Pons (tissue), 1 donor: ENCODE data around the gene IGBP1.
A peak's percentile ranks its signal among the peaks of the same experiment; 100 is the strongest.
"Not testable (repeated sequence)": the region's sequence is repeated elsewhere in the genome, so short reads cannot be mapped to it uniquely, and the experiment has no call there.

ENCODE experiments used
- DNase-seq: peaks from one replicate; pipeline ENCODE4 v3.0.0-alpha.2; 2016; ENCODE audit warnings: low spot score

IGBP1 gene

GRCh38 chrX:70133303-70134115, at the start of gene IGBP1:
Gene IGBP1 (plus strand): TSS chrX:70133447. CDS start chrX:70133948, 501 bp downstream.
- DNase-seq = peak; percentile 93

- no peak for DNase-seq
Measured at GRCh38 chrX:70084592-70085240, 48.5 kb upstream of the IGBP1 start.

DNA sequence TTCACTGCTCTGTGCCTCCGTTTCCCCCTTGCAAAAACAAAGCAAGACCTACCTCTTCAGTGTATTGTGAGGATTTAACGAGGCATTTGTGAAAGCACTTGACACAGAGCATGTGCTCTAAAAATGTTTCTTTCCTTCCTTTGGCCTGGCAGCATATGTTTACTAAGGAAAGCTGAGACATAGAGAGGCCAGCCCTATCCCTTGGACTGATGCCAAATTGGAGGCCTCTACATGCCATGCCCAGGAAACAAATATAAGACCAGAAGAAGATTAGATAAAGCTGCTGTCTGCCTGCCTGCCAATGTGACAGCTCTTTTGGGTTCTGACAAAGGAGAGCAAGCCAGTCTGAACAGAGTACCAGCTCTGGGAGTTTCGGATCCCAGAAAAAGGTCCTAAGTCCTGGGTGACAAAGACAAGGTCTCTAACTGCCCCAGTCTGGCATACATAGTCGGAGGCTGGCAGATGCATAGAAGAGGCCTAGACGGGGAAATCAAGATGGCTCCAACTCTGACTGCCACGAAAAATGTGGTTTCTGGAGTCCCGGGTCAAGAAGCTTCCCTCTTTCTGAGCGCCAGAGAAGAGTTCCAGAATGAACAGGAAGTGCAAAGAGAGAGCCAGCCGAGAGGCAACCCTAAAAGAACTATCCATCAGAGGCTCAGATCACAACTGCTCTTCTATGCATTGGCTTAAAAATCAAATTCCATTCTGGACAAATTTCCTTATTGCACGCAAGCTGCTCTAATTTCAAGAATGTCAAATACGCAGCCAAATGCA, 45.2 kb upstream of the IGBP1 start:
- no peak for DNase-seq

GRCh38 chrX:70088751-70089150, 44.5 kb upstream of the IGBP1 start:
- no peak for DNase-seq

GRCh38 chrX:70089604-70090297, 43.5 kb upstream of the IGBP1 start:
- no peak for DNase-seq

DNA sequence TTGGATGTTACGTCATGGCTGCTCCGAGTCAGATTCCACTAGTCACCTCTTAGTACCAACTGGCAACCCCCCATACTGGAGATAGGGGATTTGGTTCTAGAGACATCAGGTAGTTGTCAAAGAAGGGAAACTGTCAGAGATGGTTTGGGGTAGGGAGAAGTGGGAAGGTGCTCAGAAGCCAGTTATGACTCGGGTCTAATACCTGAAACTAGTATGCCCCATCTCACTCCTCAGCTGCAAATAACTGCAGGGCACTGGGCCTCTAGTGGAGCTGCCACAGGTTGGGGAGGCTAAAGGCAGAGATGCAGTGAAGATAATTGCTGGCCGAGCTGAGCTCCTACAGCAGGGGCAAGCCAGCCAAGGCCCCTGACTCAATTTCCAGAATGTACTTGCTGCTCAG, 41.0 kb upstream of the IGBP1 start:
- no peak for DNase-seq

DNA sequence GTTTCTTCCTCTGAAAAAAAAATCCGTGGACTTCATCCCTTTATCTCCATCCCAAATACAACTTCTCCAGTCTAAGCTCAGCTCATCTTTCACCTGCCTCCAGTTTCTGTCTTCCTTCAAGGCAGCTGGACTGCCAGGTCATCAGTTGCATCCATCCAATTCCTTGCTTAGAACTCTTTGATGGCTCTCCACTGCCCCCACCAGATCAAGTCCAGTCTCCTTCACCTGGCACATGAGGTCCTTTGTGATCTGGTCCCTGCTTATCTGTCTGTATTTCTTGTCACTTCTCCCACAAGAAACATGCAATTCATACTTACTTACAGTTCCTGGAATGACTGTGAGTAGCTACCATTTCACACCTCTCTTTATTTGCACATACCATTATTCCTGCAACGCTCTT, 37.2 kb upstream of the IGBP1 start:
- DNase-seq = no peak

DNA sequence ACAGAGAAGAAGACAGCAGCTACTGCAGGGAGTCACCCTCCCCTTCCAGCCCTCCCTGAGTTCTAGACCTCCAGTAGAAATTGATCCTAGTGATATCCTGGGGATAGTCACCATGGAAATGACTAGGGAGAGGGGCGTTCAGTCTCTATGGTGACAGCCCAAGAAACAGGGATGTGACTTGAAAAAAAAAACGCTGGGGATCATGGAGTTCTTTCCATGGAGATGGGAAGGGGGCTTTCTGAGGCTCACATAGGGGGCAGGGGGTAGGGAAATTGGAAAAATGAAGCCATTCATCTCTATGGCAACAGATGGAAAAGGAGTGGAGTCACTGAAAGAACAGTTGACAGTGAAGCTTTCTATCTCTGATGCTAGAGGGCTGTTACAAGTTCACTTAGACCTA, 28.0 kb upstream of the IGBP1 start:
- DNase-seq = no peak

- DNase-seq = not testable (repeated sequence)
Measured at GRCh38 chrX:70111436-70112026, 21.7 kb upstream of the IGBP1 start.

DNA sequence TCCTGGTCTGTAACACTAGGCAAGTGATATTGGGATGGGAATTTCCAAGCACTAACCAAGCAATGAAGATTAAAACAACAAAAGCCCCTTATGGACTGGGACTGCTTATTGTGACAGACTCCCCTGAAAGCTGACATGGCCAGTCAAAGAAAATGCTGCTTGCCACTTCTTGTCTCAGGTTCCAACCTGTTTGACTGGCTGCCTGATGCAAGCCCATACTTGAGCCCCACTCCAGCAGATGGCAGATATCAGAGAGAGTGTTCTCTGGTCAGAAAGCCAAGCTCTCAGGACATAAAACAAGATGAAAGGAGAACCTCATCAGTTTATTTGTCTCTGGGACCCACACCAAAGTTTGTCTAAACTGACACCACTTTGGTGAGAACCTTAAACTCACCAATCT, 15.5 kb upstream of the IGBP1 start:
- DNase-seq = no peak

DNA sequence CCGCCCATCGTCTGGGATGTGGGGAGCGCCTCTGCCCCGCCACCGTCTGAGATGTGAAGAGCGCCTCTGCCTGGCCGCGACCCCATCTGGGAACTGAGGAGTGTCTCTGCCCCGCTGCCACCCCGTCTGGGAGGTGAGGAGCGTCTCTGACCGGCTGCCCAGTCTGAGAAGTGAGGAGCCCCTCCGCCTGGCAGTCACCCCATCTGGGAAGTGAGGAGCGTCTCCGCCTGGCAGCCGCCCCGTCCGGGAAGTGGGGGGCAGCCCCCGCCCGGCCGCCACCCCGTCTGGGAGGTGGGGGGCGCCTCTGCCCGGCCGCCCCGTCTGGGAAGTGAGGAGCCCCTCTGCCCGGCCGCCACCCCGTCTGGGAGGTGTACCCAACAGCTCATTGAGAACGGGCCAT, 10.2 kb upstream of the IGBP1 start:
- DNase-seq = not testable (repeated sequence)

DNA sequence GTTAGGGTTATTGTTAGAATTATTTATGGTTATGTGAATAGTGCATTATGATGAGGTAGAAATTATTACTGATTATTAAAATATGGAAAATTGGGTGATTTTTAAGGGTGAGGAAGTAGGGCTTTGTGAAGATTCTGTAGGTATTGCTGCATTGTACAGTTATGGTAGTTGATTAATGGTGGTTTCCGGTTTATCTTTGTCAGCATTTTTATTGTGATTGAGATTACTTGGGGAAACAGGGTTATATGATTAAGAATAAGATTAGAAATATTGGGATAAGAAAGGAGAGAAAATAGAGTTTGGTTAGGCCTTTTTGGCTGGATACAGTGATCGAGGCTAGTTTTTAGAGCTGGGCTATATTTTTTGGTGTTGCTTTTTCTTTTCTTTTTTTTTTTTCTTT, 8.6 kb upstream of the IGBP1 start:
- DNase-seq = no peak

DNA sequence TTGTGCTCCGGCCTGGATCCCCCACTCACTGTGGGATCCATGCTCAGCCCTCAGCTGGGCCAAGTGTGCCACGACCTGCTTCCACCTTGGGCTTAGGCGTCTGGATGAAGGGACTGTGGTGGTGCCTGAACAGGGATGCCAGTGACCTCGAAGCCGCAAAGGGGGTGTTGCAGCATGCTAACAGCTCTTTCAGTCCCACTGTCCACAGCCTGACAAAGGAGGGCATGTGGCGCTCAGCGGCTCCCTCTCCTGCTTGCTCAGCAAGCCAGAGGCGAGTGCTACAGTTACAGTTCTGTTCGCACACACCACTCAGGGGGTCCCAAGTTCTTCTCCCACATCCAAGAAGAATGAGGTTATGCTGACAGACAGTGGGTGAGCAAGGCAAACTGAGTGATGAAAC, 5.2 kb upstream of the IGBP1 start:
- DNase-seq = no peak

- no peak for DNase-seq
Measured at GRCh38 chrX:70129816-70130215, 3.4 kb upstream of the IGBP1 start.

GRCh38 chrX:70132224-70132623, 1.0 kb upstream of the IGBP1 start:
- DNase-seq = peak; percentile 1

GRCh38 chrX:70132877-70133302, 357 bp upstream of the IGBP1 start:
- no peak for DNase-seq

GRCh38 chrX:70134116-70134477, 850 bp downstream of the IGBP1 start:
- no peak for DNase-seq

- no peak for DNase-seq
Measured at GRCh38 chrX:70138622-70139021, 5.4 kb downstream of the IGBP1 start.

- DNase-seq = peak; percentile 85
Measured at GRCh38 chrX:70139736-70140135, 6.5 kb downstream of the IGBP1 start.

GRCh38 chrX:70141373-70141772, 8.1 kb downstream of the IGBP1 start:
- DNase-seq = no peak

- no peak for DNase-seq
Measured at GRCh38 chrX:70166601-70167590, 33.6 kb downstream of the IGBP1 start.
